ENCODE results near the gene SNX13. TPM values are rescaled to one million over a fixed set of nuclear protein-coding genes. Genes with fewer than 3 reads are reported as not detected.

SNX13 gene
- 12.7 to 21.3 TPM (median 16.1 TPM) in 5 replicates for total RNA-seq (2022; extraction: Qiagen RNA extraction; ENCODE audit: low read depth)

GRCh38 chr7:17940302-17940883 lies at the start of gene SNX13:
TSS of gene SNX13 (minus strand) at chr7:17940494. CDS start at chr7:17940295, 199 bp downstream.

Other genes starting within 250 kb of the SNX13 start
- not detected in 5 replicates for gene PRPS1L1, start 87.4 kb upstream of the SNX13 start, total RNA-seq (2022; extraction: Qiagen RNA extraction; ENCODE audit: low read depth)

All from A549 treated with ZK216348 at 1 μM for 4 hours (cell line).